Stimulated activated CD4-positive, alpha-beta T cell treated with anti-CD3 and anti-CD28 coated beads, TNF-alpha, amount 100 ng/mL, for 1 hour (primary cell): Measurements from ENCODE around the gene RRAGC.
A peak's percentile ranks its signal among the peaks of the same experiment; 100 is the strongest.

Source experiments
- DNase-seq, 3 donors: peaks; one replicate each; pipeline ENCODE4 v3.0.0-alpha.2; 2020; ENCODE audit warnings: low read depth in 3 of 3, low spot score in 1 of 3

The RRAGC gene, protein sequence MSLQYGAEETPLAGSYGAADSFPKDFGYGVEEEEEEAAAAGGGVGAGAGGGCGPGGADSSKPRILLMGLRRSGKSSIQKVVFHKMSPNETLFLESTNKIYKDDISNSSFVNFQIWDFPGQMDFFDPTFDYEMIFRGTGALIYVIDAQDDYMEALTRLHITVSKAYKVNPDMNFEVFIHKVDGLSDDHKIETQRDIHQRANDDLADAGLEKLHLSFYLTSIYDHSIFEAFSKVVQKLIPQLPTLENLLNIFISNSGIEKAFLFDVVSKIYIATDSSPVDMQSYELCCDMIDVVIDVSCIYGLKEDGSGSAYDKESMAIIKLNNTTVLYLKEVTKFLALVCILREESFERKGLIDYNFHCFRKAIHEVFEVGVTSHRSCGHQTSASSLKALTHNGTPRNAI

DNA sequence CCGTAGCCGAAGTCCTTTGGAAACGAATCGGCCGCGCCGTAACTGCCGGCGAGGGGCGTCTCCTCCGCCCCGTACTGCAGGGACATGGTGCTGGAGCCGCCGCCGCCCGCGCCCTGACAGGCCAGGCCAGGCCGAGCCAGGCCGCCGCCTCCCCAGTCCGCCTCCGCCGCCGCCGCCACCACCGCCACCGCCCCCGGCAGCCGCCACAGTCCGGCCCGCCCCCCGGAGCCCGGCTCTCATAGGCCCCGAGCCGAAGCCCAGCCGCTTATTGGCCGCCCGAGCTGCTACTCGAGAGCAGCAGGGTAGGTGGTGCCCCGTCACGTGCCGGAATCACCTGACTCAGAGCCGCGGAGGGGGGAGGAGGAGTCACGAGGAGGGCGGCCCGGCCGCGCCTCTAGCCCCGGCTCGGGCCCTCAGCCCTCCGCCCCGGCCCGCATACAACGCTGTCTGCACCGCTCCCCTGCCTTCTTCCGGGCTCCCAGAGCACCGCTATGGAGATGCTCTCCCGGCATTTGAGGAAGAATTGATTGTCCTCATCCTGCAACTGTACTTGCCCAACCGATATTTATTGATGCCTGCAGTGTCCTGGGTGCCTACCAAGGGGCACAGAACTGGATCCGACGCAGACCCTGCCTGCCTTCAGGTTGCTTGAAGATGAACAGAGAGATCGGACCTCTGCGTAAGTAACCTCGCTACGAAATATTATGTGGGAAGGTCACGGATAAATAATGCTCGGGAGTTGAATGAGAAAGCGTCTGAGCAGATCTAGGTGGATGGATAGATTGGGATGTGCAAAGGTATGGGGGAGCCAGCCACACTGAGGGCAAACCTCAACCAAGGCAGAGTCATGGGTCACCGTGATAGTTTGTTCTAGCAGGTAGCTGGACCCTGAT lies at the start of gene RRAGC:
Gene RRAGC (minus strand): TSS at position 212 of the 893 bp plus-strand sequence. CDS start 126 bp downstream, at position 86.
- peak; percentile 93 to 95 (median 95) for DNase-seq

DNA sequence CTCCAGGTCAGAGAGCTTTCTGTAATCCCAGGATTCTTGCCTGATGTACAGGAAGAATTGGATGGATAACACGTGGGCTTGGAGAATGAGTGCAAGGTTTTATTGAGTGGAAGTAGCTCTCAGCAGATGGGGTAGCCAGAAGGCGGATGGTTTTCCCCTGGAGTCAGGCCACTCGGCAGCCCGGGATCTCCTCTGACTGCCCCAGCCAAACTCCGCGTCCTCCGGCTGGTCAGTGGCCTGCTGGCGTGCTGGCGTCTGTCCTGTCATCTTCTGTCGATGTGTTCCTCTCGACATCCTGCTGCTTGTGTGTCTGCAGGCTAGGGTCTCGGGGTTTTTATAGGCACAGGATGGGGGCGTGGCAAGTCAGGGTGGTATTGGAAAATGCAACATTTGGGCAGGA lies 49.2 kb upstream of the RRAGC start:
- no peak for DNase-seq

- no peak for DNase-seq
Measured at GRCh38 chr1:38905985-38906384, 46.4 kb upstream of the RRAGC start.

DNA sequence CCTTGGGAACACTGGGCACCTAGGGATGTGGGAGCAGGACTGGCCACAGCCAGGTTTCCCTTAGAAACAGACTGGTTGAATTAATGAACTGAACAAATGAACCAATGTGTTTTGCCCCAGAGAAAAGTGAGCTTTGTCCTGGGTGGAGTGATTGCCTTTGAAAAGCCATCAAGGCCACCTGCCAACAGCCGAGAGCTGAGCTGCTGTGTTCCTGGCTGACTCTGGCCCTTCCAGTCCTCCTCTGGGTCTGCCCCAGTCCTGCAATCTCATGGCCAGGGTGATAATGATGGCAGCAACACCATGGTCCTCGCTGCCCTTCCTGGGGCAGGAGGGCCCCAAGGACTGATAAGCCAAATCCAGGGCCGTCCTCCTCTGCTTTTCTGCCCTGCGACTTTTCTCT lies 40.0 kb upstream of the RRAGC start:
- no peak for DNase-seq

- no peak for DNase-seq
Measured at GRCh38 chr1:38898653-38899230, 39.2 kb upstream of the RRAGC start.

- DNase-seq: no peak
Measured at GRCh38 chr1:38896169-38896568, 36.6 kb upstream of the RRAGC start.

DNA sequence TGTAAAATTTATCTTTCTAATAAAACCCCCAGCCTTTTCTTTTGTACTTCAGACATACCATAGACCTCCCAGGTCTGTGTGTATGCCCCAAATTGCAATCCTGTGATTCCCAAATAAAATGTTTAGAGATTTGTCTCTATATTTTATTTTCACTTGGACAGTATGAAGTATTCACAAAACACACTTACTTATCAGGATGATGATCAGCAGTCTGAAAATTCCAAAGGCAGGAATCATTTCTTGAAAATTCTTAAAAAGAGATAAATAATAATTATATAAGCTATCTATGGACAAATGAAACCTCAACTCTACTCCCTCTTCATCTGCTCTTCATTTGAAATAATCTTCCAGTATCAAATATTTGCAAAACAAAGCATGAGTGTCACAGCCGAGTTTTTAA lies 33.4 kb upstream of the RRAGC start:
- DNase-seq: no peak

DNA sequence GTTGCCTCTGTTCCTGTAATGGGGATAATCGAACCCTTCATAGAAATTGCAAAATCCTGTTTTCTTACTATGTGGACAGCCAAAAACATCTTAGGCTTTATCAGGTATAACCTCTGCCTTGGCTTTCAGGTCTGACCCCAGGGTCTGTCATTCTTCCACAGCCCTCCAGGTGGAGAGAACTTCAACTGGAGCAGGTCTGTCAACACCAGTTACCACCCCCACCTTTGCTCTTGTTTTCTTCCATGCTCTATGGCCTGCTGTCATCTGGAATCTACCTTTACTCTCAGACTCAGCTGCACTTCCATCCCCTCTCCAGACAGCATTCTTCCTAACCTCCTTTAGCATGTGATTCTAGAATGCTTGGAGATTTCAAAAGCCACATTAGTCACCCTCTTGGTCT lies 32.2 kb upstream of the RRAGC start:
- no peak for DNase-seq

GRCh38 chr1:38889589-38889988 lies 30.0 kb upstream of the RRAGC start:
- DNase-seq: no peak

DNA sequence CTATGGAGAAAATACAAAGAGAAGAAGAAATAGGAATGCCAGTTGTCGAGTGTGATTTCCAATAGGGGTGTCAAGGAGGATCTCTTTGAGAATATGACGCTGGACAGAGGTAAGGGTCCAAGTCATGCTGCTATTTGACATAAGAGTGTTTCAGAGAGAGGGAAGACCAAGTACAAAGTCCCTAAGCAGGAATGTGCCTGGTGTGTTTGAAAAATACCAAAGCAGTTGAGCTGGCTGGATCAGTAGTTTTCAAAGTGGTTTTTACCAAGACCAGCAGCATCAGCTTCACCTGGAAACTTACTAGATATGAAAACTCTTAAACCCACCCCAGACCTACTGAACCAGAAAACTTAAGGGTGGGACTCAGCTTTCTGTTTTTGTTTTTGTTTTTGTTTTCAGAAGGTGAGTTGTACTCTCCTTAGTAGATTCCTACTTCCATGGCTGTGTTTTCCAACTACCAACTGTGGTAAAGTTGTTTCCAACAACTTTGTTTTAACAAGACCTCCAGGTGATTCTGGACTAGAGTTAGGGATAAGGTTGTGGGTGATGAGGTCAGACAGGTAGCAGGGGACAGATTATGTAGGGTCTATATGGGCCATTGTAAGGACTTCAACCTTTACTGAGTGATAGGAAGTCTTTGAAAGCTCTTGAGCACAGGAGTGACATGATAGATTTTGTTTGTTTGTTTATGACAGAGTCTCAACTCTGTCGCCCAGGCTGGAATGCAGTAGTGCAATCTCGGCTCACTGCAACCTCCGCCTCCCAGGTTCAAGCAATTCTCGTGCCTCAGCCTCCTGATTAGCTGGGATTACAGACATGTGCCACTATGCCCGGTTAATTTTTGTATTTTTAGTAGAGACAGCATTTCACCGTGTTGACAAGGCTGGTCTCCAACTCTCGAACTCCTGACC lies 29.1 kb upstream of the RRAGC start:
- DNase-seq: no peak

- no peak for DNase-seq
Measured at GRCh38 chr1:38885092-38885491, 25.5 kb upstream of the RRAGC start.

GRCh38 chr1:38881487-38881886 lies 21.9 kb upstream of the RRAGC start, which contains the start of gene GJA9:
TSS of gene GJA9 (minus strand) at chr1:38881587. CDS start at chr1:38876098, 5,489 bp downstream.
- no peak for DNase-seq

DNA sequence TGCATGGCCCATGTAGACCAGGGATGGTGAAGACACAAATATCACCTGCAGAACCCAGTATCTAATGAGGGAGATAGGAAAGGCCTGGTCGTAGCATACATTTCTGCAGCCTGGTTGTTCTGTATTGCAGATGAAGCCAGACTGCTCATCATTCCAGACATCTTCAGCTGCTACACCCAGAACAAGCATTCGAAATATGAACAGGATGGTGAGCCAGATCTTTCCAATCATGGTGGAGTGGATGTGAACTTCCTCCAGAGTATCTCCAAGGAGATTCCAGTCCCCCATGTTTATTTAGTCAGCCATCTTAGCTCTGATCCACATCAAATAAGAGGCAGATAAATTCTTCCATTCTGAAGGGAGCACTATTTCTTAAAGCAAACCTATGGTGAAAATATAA lies 16.2 kb upstream of the RRAGC start:
- DNase-seq: no peak

DNA sequence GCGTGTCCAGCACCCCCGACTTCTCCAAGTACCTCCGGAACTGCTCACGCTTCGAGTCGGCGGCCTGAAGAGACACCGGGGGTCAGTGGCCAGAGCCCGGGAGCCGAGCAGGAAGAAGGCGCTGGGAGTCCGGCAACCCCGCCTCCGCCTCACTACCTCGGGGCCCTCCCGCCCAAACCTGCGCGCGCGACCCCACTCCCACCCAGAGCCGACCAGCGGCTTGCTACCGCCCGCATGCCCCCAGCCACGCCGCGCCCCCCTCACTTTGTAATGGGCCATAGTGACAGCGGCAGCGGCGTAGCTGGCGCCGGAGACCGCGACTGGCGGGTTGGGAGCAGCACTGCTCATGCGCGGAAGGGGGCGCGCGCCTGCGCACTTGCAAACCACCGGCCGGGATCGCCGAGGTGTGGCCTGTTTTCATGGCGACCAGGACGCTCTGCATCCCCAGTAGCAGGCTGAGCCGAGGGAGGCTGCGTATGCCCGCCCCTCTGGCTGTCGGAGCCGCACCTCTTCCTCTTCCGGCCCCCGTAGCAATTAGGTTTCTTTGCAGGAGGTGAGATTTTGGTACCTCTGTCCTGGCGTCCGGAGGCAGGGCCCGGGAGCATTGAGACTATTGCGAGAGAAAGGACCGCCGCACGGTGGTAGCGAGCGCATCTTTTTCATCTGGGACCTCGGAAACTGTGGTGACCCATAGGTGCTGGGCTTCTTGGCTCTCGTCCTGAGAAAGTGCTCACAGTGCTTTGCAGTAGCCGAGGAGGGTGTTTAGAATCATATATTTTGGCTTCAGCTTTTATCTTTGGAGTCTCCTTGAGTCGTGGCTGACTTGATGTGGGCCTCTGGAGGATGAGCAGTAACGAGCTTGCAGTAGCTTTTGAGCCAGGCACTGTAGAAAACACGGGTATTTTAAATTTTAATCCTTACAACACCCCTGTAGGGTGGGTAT lies 13.7 kb upstream of the RRAGC start, which contains the start of gene MYCBP:
Gene MYCBP (minus strand): TSS at position 322 of the 943 bp plus-strand sequence. CDS start 43 bp downstream, at position 279.
- DNase-seq: peak; percentile 94 to 96 (median 94)

DNA sequence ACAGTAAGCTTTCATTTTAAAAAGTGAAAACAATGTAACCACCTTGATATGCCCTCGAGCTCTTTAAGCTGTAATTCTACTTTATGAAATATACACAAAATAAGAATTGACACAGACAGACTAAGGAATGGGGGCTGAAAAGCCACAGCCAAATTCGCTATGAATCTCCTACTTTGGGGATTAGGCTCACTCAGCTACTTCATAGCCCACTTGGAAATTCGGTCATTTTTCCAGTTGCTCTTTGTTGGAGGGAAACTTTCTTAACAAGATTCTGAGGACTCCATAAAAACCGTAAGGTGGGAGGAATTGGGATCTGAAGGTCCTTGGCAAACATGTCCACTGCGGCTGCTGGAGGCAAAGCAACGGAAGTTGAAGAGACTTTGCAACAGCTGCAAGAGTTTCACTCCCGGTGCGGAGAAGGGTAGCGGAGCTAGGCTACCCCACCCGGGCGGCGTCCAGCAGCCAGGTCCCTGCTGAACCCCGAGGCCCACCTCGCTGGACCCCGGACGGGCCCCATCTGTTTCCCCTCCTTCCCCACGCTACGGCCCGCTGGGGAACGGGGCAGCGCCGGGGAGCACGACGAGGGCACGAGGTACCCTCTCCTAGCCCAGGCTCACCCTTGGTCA lies 12.9 kb upstream of the RRAGC start:
- DNase-seq: peak in 1 of 3 donors; percentile 12

DNA sequence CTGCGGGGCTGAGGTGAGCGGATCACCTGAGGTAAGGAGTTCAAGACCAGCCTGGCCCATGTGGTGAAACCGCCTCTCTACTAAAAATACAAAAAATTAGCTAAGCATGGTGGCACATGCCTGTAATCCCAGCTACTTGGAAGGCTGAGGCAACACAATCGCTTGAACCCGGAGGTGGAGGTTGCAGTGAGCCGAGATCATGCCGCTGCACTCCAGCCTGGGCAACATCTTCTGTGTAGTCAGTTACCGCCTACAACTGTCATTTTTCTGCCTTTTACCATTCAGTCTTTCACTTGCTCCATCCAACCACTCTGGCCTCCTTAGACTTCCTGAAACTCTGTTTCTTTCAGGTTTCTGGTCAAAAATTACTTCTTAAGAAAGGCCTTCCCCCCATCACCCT lies 11.4 kb upstream of the RRAGC start:
- DNase-seq: no peak

DNA sequence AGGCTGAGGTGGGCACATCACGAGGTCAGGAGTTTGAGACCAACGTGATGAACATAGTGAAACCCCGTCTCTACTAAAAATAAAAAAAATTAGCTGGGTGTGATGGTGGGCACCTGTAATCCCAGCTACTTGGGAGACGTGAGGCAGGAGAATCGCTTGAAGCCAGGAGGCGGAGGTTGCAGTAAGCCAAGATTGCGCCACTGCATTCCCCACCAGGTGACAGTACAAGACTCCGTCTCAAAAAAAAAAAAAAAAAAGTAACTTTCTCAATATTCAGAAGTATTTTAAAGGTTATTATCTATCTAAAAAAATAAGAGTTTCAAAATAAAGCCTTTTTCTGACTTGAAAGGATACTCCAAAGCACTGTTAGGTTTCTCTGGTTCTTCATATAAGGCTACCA lies 7.6 kb upstream of the RRAGC start:
- DNase-seq: no peak

DNA sequence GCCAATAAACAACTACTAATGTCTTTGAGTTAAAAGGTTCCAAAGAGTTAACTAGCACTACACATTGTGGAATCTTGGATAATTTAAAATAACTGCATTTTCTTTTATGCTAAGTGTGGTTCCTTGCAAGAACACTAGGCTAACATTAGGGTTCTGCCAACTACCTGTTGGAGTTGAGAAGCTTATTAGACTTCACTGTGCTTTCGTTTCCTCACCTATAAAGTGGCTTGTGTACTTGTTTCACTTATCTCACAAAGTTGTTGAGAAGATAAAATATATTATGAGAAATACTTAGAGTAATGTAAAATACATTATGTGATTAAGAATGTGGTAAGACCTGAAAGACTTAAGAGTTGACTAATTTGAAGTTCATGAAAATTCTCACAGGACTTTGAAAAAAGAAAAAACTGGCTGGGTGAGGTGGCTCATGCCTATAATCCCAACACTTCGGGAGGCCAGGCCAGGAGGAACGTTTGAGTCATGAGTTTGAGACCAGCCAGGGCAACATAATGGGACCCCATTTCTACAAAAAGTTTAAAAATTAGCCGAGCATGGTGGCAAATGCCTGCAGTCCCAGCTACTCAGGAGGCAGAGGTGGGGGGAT lies 5.6 kb upstream of the RRAGC start:
- no peak for DNase-seq

DNA sequence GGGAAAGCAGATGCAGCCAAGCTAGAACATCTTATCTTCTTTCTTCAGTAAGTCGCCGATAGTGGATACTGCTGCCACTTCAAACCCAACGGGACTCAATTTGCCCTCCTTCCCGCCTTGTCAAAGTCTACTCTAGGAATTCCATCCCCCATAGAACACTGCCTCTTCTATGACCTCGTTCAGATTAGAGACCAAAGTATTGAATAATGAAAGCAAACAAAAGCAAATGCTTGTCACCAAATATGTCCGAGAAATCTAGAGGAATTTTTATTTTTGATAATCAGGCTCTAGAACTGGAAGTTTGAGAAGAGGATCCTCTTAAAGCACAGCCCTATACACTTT lies 853 bp upstream of the RRAGC start:
- no peak for DNase-seq
